Measurements from ENCODE around the gene DNAH11. TPM values are rescaled to one million over a fixed set of nuclear protein-coding genes. Genes with fewer than 3 reads are reported as not detected.

DNAH11 gene
- total and polyA plus RNA-seq, 4 donors, result 0.05 to 0.50 (median 0.11) TPM

GRCh38 chr7:21749378-21749777 is 206.5 kb downstream of the DNAH11 start:
- Histone ChIP-seq H3K4me1 (ENCODE audit: control insufficient read depth in 4 of 4, insufficient read depth in 4 of 4, low read length in 3 of 4) (peaks cover 0 to 1% (median 0%) of the 10 kb centered on the region in 4 donors), H3K27ac (ENCODE audit: low read depth in 1 of 2, low read length in 2 of 2) (no peak overlapping the region), H3K4me3 (ENCODE audit: low read depth in 1 of 3, low read length in 3 of 3) (no peak overlapping the region), H3K27me3 (ENCODE audit: control insufficient read depth in 4 of 4, insufficient read depth in 4 of 4, low read length in 3 of 4) (no peaks in the 10 kb centered on the region), H3K9ac (ENCODE audit: low read depth in 1 of 2, low read length in 2 of 2) (no peak overlapping the region), H3K36me3 (ENCODE audit: control insufficient read depth in 4 of 4, insufficient read depth in 3 of 4, low read depth in 1 of 4, low read length in 3 of 4) (no peaks in the 10 kb centered on the region), H3K9me3 (ENCODE audit: control insufficient read depth in 4 of 4, low read length in 3 of 4) (no peaks in the 10 kb centered on the region)
- DNase-seq (ENCODE audit: low spot score), result no peak
- WGBS, result 90% methylated on average over 9 of the region's 9 CpGs
- TF ChIP-seq, protein P1, sequence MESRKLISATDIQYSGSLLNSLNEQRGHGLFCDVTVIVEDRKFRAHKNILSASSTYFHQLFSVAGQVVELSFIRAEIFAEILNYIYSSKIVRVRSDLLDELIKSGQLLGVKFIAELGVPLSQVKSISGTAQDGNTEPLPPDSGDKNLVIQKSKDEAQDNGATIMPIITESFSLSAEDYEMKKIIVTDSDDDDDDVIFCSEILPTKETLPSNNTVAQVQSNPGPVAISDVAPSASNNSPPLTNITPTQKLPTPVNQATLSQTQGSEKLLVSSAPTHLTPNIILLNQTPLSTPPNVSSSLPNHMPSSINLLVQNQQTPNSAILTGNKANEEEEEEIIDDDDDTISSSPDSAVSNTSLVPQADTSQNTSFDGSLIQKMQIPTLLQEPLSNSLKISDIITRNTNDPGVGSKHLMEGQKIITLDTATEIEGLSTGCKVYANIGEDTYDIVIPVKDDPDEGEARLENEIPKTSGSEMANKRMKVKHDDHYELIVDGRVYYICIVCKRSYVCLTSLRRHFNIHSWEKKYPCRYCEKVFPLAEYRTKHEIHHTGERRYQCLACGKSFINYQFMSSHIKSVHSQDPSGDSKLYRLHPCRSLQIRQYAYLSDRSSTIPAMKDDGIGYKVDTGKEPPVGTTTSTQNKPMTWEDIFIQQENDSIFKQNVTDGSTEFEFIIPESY (IDR thresholded peaks at IDR 0.05), result no peak
- TF ChIP-seq SP1 (IDR thresholded peaks at IDR 0.05) (no peak), JUND (IDR thresholded peaks at IDR 0.05) (no peak), HNF4G (IDR thresholded peaks at IDR 0.05) (no peak), NR2F2 (IDR thresholded peaks at IDR 0.05) (no peak), FOXA2 (IDR thresholded peaks at IDR 0.05) (no peak), FOXA1 (IDR thresholded peaks at IDR 0.05) (no peak), YY1 (IDR thresholded peaks at IDR 0.05) (no peak), RAD21 (IDR thresholded peaks at IDR 0.05) (no peak), EGR1 (IDR thresholded peaks at IDR 0.05; ENCODE audit: low read depth in 2 of 2) (no peak), REST (IDR thresholded peaks at IDR 0.05) (no peak), GABPA (IDR thresholded peaks at IDR 0.05 in 1 of 2, conservative IDR thresholded peaks at IDR 0.05 in 1 of 2) (no peak), HNF4A (conservative IDR thresholded peaks at IDR 0.05) (no peak)
- TF ChIP-seq, protein P2, sequence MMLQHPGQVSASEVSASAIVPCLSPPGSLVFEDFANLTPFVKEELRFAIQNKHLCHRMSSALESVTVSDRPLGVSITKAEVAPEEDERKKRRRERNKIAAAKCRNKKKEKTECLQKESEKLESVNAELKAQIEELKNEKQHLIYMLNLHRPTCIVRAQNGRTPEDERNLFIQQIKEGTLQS (IDR thresholded peaks at IDR 0.05), result no peak
- TF ChIP-seq, protein P3, sequence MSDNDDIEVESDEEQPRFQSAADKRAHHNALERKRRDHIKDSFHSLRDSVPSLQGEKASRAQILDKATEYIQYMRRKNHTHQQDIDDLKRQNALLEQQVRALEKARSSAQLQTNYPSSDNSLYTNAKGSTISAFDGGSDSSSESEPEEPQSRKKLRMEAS (IDR thresholded peaks at IDR 0.05), result no peak
- TF ChIP-seq, protein P4, sequence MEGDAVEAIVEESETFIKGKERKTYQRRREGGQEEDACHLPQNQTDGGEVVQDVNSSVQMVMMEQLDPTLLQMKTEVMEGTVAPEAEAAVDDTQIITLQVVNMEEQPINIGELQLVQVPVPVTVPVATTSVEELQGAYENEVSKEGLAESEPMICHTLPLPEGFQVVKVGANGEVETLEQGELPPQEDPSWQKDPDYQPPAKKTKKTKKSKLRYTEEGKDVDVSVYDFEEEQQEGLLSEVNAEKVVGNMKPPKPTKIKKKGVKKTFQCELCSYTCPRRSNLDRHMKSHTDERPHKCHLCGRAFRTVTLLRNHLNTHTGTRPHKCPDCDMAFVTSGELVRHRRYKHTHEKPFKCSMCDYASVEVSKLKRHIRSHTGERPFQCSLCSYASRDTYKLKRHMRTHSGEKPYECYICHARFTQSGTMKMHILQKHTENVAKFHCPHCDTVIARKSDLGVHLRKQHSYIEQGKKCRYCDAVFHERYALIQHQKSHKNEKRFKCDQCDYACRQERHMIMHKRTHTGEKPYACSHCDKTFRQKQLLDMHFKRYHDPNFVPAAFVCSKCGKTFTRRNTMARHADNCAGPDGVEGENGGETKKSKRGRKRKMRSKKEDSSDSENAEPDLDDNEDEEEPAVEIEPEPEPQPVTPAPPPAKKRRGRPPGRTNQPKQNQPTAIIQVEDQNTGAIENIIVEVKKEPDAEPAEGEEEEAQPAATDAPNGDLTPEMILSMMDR (IDR thresholded peaks at IDR 0.05; ENCODE audit: low read depth, low read length, missing input control), result no peak

DNA sequence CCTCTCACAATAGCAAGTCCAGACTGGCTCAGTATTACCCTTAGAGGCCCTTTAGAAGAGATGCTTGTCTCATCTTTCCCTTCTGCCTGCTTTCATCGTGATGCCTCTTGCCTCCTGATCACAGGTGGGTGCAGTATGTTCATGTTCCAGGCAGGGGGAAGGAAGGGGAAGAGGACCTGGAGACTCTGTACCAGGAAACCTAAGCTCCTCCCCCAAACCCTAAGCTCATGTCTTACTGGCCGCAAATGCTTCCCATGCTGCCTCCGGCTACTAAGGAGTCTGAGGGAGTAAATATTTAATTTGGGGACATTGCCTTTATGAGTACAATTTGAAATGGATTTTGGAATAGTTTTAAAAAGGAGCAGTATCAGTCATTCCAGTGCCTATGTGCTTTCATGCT is 210.2 kb downstream of the DNAH11 start:
- Histone ChIP-seq H3K4me1 (ENCODE audit: control insufficient read depth in 4 of 4, insufficient read depth in 4 of 4, low read length in 3 of 4) (no peaks in the 10 kb centered on the region), H3K9ac (ENCODE audit: low read depth in 1 of 2, low read length in 2 of 2) (no peak overlapping the region), H3K36me3 (ENCODE audit: control insufficient read depth in 4 of 4, insufficient read depth in 3 of 4, low read depth in 1 of 4, low read length in 3 of 4) (no peaks in the 10 kb centered on the region), H3K27ac (ENCODE audit: low read depth in 1 of 2, low read length in 2 of 2) (no peak overlapping the region), H3K9me3 (ENCODE audit: control insufficient read depth in 4 of 4, low read length in 3 of 4) (no peaks in the 10 kb centered on the region), H3K27me3 (ENCODE audit: control insufficient read depth in 4 of 4, insufficient read depth in 4 of 4, low read length in 3 of 4) (no peaks in the 10 kb centered on the region), H3K4me3 (ENCODE audit: low read depth in 1 of 3, low read length in 3 of 3) (no peak overlapping the region)
- TF ChIP-seq SP1 (IDR thresholded peaks at IDR 0.05) (no peak), REST (IDR thresholded peaks at IDR 0.05) (no peak), FOXA1 (IDR thresholded peaks at IDR 0.05) (no peak)
- TF ChIP-seq, protein P1 (IDR thresholded peaks at IDR 0.05), result no peak
- DNase-seq (ENCODE audit: low spot score), result no peak
- 79% methylated on average over 3 of the region's 3 CpGs for WGBS

Data from liver (tissue), 9 donors.